Liver (tissue), 9 donors: ENCODE results near the gene DUSP2. TPM values are rescaled to one million over a fixed set of nuclear protein-coding genes. Genes with fewer than 3 reads are reported as not detected.

Experiments used
- DNase-seq: peaks from one replicate; pipeline ENCODE4 v3.0.0-alpha.2; 2017; ENCODE audit warnings: low spot score
- H3K27ac ChIP-seq, 2 donors: one replicate each; pipeline ENCODE4 v1.7.0; 2013; ENCODE audit warnings: inconsistent platforms in 2 of 2, low read length in 2 of 2, control low read depth in 1 of 2, low read depth in 1 of 2, mild to moderate bottlenecking in 1 of 2
- H3K27me3 ChIP-seq, 4 donors: one replicate each; pipeline versions ENCODE4 v1.6.1 to v1.7.0; 2013; ENCODE audit warnings: low read length in 3 of 4, inconsistent platforms in 1 of 4, mild to moderate bottlenecking in 1 of 4, moderate library complexity in 1 of 4; ENCODE audit not compliant: control insufficient read depth in 4 of 4, insufficient read depth in 4 of 4
- H3K36me3 ChIP-seq, 4 donors: one replicate each; pipeline versions ENCODE4 v1.6.1 to v1.7.0; 2013; ENCODE audit warnings: low read length in 3 of 4, mild to moderate bottlenecking in 3 of 4, low read depth in 1 of 4, moderate library complexity in 1 of 4; ENCODE audit not compliant: control insufficient read depth in 4 of 4, insufficient read depth in 3 of 4
- H3K4me1 ChIP-seq, 4 donors: one replicate each; pipeline versions ENCODE4 v1.6.1 to v1.7.0; 2013; ENCODE audit warnings: low read length in 3 of 4, mild to moderate bottlenecking in 3 of 4, moderate library complexity in 1 of 4; ENCODE audit not compliant: control insufficient read depth in 4 of 4, insufficient read depth in 4 of 4
- H3K4me3 ChIP-seq, 3 donors: one replicate each; pipeline versions ENCODE4 v1.6.1 to v1.7.0; 2013; ENCODE audit warnings: low read length in 3 of 3, control low read depth in 1 of 3, low read depth in 1 of 3, mild to moderate bottlenecking in 1 of 3
- H3K9ac ChIP-seq, 2 donors: one replicate each; pipeline ENCODE4 v1.7.0; 2013; ENCODE audit warnings: low read length in 2 of 2, mild to moderate bottlenecking in 2 of 2, moderate library complexity in 2 of 2, control low read depth in 1 of 2, low read depth in 1 of 2
- H3K9me3 ChIP-seq, 4 donors: one replicate each; pipeline versions ENCODE4 v1.6.1 to v1.7.0; 2013; ENCODE audit warnings: low read length in 3 of 4; ENCODE audit not compliant: control insufficient read depth in 4 of 4
- EGR1 ChIP-seq, 2 donors: IDR thresholded peaks; 2 replicates each; pipeline ENCODE4 v1.6.1; 2016 to 2018; ENCODE audit warnings: antibody characterized with exemption in 2 of 2, low read depth in 2 of 2
- FOXA1 ChIP-seq: IDR thresholded peaks from 2 replicates; pipeline ENCODE4 v1.6.1; 2016; ENCODE audit warnings: antibody characterized with exemption
- FOXA2 ChIP-seq: IDR thresholded peaks from 2 replicates; pipeline ENCODE4 v1.6.1; 2016; ENCODE audit warnings: antibody characterized with exemption
- GABPA ChIP-seq, 2 donors: IDR thresholded peaks in 1 of 2; conservative IDR thresholded peaks in 1 of 2; 2 replicates each; pipeline ENCODE4 v1.6.1; 2016; ENCODE audit warnings: antibody characterized with exemption in 2 of 2, mild to moderate bottlenecking in 1 of 2, moderate library complexity in 1 of 2
- HNF4A ChIP-seq, 2 donors: conservative IDR thresholded peaks; 2 replicates each; pipeline ENCODE4 v1.6.1; 2016; ENCODE audit warnings: antibody characterized with exemption in 2 of 2, mild to moderate bottlenecking in 2 of 2
- JUND ChIP-seq, 2 donors: IDR thresholded peaks; 2 replicates each; pipeline ENCODE4 v1.6.1; 2016; ENCODE audit warnings: antibody characterized with exemption in 2 of 2
- MAX ChIP-seq: IDR thresholded peaks from 2 replicates; pipeline ENCODE4 v1.6.1; 2016; ENCODE audit warnings: antibody characterized with exemption
- NR2F2 ChIP-seq: IDR thresholded peaks from 2 replicates; pipeline ENCODE4 v1.6.1; 2016; ENCODE audit warnings: antibody characterized with exemption
- RXRA ChIP-seq, 2 donors: IDR thresholded peaks; 2 replicates each; pipeline ENCODE4 v1.6.1; 2017 to 2018; ENCODE audit warnings: antibody characterized with exemption in 2 of 2, mild to moderate bottlenecking in 1 of 2
- SP1 ChIP-seq: IDR thresholded peaks from 2 replicates; pipeline ENCODE4 v1.6.1; 2018; ENCODE audit warnings: antibody characterized with exemption, mild to moderate bottlenecking
- TAF1 ChIP-seq: conservative IDR thresholded peaks from 2 replicates; pipeline ENCODE4 v1.6.1; 2016; ENCODE audit warnings: antibody characterized with exemption, mild to moderate bottlenecking
- YY1 ChIP-seq: IDR thresholded peaks from 2 replicates; pipeline ENCODE4 v1.6.1; 2016; ENCODE audit warnings: antibody characterized with exemption, mild to moderate bottlenecking
- WGBS: extraction: QIAGEN DNeasy Blood & Tissue Kit; methylation state at CpG from one replicate; pipeline ENCODE4 v1.1.7; 2013; 5-methylcytosine and 5-hydroxymethylcytosine counted together
- polyA plus RNA-seq, 2 donors: library from polyadenylated mRNA; stranded (reverse) in 1 of 2; unstranded in 1 of 2; fragments of 200-250 nt in 1 of 2; fragments of >200 nt in 1 of 2; fragmentation: Nextera tagmentation in 1 of 2; extraction: Ambion mirVana in 1 of 2; gene quantifications; one replicate each; pipeline versions ENCODE4 v1.2.1 to v1.2.3, GENCODE V29; 2013 to 2015
- total RNA-seq, 2 donors: library from RNA; depleted of rRNA; stranded (reverse); fragments of >200 nt; gene quantifications; one replicate each; pipeline ENCODE4 v1.2.3, GENCODE V29; 2014
- TF ChIP-seq, protein P1 (sequence below): fragments of 150-350 bp; IDR thresholded peaks from 2 replicates; pipeline ENCODE4 v1.5.1; 2017; ENCODE audit warnings: improper control_type of control experiment, low read depth, low read length; ENCODE audit not compliant: missing input control
- TF ChIP-seq, protein P2 (sequence below): IDR thresholded peaks from 2 replicates; pipeline ENCODE4 v1.6.1; 2016; ENCODE audit warnings: antibody characterized with exemption
- donor health status: healthy.
- donor health status: healthy.
- donor health status: healthy.
- donor health status: healthy.
- donor health status: healthy.

DUSP2 gene
- total and polyA plus RNA-seq, 4 donors, result 0.99 to 2.8 (median 1.6) TPM

GRCh38 chr2:96184989-96185388 is 39.7 kb upstream of the DUSP2 start:
- peaks cover 22 to 44% (median 35%) of the 10 kb centered on the region in 4 donors for H3K36me3 ChIP-seq
- WGBS, result 93% methylated on average over 8 of the region's 8 CpGs
- no peak for DNase-seq
- H3K9ac ChIP-seq, result no peak overlapping the region
- H3K27ac ChIP-seq, result no peak overlapping the region
- no peaks in the 10 kb centered on the region for H3K27me3 ChIP-seq
- H3K4me1 ChIP-seq, result no peaks in the 10 kb centered on the region
- no peak overlapping the region for H3K4me3 ChIP-seq
- TF ChIP-seq JUND (IDR thresholded peaks at IDR 0.05) (no peak), EGR1 (IDR thresholded peaks at IDR 0.05; ENCODE audit: low read depth in 2 of 2) (no peak), YY1 (no peak), HNF4A (conservative IDR thresholded peaks at IDR 0.05) (no peak), NR2F2 (no peak), SP1 (no peak)
- TF ChIP-seq, protein P1, sequence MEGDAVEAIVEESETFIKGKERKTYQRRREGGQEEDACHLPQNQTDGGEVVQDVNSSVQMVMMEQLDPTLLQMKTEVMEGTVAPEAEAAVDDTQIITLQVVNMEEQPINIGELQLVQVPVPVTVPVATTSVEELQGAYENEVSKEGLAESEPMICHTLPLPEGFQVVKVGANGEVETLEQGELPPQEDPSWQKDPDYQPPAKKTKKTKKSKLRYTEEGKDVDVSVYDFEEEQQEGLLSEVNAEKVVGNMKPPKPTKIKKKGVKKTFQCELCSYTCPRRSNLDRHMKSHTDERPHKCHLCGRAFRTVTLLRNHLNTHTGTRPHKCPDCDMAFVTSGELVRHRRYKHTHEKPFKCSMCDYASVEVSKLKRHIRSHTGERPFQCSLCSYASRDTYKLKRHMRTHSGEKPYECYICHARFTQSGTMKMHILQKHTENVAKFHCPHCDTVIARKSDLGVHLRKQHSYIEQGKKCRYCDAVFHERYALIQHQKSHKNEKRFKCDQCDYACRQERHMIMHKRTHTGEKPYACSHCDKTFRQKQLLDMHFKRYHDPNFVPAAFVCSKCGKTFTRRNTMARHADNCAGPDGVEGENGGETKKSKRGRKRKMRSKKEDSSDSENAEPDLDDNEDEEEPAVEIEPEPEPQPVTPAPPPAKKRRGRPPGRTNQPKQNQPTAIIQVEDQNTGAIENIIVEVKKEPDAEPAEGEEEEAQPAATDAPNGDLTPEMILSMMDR, result no peak
- no peaks in the 10 kb centered on the region for H3K9me3 ChIP-seq

DNA sequence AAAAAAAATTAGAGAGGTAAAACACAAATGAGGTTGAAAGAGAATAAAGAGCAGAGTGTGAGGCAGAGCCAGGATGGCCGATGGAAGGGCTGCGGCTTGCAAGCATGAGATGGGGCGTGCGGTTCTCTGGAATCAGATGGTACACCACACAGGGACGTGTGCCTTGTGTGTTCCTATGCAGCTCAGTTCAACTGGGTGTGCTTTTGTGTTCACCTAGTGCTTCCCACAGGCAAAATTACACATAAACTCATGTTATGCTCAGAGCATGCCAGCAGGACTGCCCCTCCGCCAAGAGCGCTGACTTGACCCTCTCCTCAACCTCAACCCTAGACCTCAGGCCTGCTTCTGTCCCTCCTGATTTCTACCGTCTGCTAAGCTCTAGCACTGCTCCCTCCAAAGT is 38.9 kb upstream of the DUSP2 start:
- H3K9me3 ChIP-seq, result no peaks in the 10 kb centered on the region
- H3K9ac ChIP-seq, result no peak overlapping the region
- no peak overlapping the region for H3K4me3 ChIP-seq
- 93% methylated on average over 8 of the region's 8 CpGs for WGBS
- DNase-seq, result no peak
- no peak for TF ChIP-seq SP1
- no peak for TF ChIP-seq MAX
- no peak for TF ChIP-seq YY1
- TF ChIP-seq FOXA2, result no peak
- no peak for TF ChIP-seq GABPA (IDR thresholded peaks at IDR 0.05 in 1 of 2, conservative IDR thresholded peaks at IDR 0.05 in 1 of 2)
- TF ChIP-seq TAF1, result no peak
- no peaks in the 10 kb centered on the region for H3K4me1 ChIP-seq
- H3K27me3 ChIP-seq, result no peaks in the 10 kb centered on the region
- no peak overlapping the region for H3K27ac ChIP-seq
- H3K36me3 ChIP-seq, result peaks cover 22 to 42% (median 33%) of the 10 kb centered on the region in 4 donors

DNA sequence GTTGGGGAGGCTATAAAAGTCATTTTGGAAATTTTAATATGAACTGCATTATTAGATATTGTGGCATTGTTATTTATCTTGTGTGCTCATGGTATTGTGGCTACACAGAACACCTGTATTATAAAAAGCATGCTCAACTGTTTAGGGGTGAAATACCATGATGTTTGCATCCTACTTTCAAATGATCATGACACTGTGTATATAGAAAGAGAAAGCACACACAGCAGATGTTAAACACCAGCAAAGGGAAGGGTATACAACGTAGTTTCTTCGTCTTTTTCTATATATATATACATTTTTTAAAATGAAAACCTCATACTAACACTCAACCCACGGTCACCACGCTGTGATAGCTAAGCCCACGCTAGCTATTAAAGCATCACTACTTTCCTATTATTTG is 36.3 kb upstream of the DUSP2 start:
- TF ChIP-seq TAF1 (no peak), GABPA (IDR thresholded peaks at IDR 0.05 in 1 of 2, conservative IDR thresholded peaks at IDR 0.05 in 1 of 2) (no peak), SP1 (no peak), YY1 (no peak), HNF4A (conservative IDR thresholded peaks at IDR 0.05) (no peak), FOXA2 (no peak), FOXA1 (no peak), RXRA (IDR thresholded peaks at IDR 0.05) (no peak), MAX (no peak), EGR1 (IDR thresholded peaks at IDR 0.05; ENCODE audit: low read depth in 2 of 2) (no peak)
- TF ChIP-seq, protein P2, sequence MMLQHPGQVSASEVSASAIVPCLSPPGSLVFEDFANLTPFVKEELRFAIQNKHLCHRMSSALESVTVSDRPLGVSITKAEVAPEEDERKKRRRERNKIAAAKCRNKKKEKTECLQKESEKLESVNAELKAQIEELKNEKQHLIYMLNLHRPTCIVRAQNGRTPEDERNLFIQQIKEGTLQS, result no peak
- no peaks in the 10 kb centered on the region for H3K27me3 ChIP-seq
- no peaks in the 10 kb centered on the region for H3K4me1 ChIP-seq
- WGBS, result 81% methylated on average over 5 of the region's 5 CpGs
- no peaks in the 10 kb centered on the region for H3K9me3 ChIP-seq
- no peak overlapping the region for H3K9ac ChIP-seq
- H3K27ac ChIP-seq, result no peak overlapping the region
- no peak overlapping the region for H3K4me3 ChIP-seq
- DNase-seq, result no peak
- H3K36me3 ChIP-seq, result peaks cover 14 to 27% (median 22%) of the 10 kb centered on the region in 4 donors
